ENCODE results near the gene LRRC72. TPM values are rescaled to one million over a fixed set of nuclear protein-coding genes. Genes with fewer than 3 reads are reported as not detected.

Gene LRRC72
- total and polyA plus RNA-seq, 8 donors: not detected

DNA sequence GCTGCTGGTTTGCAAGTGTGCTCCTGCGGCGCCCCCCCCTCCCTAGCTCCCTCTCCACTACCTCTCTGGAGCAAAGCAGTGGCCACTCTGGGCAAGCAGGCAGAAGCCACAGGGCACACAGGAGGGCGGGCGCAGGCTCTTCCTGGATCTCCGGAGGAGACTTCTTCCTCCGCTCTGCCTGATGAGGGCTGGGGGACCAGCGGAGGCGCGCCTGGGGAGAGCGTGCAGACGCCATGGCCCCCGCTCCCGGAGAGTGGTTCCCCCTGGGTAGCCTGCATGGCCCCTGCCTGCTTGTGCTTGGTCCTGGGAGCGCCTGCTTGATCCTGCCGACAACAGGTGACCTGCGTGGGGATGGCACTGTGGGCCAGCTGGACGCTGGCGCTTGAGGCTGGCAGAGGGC lies 89.9 kb downstream of the LRRC72 start:
- Histone ChIP-seq H3K27ac (no peak overlapping the region), H3K9me3 (no peaks in the 10 kb centered on the region), H3K36me3 (peaks cover 0 to 31% of the 10 kb centered on the region in 2 donors), H3K27me3 (no peaks in the 10 kb centered on the region), H3K4me1 (no peaks in the 10 kb centered on the region), H3K4me3 (no peak overlapping the region)
- DNase-seq: peak in 1 of 4 donors; percentile 73
- intact Hi-C loops (cut with DNase I): no loop called here
- TF ChIP-seq, protein P1, sequence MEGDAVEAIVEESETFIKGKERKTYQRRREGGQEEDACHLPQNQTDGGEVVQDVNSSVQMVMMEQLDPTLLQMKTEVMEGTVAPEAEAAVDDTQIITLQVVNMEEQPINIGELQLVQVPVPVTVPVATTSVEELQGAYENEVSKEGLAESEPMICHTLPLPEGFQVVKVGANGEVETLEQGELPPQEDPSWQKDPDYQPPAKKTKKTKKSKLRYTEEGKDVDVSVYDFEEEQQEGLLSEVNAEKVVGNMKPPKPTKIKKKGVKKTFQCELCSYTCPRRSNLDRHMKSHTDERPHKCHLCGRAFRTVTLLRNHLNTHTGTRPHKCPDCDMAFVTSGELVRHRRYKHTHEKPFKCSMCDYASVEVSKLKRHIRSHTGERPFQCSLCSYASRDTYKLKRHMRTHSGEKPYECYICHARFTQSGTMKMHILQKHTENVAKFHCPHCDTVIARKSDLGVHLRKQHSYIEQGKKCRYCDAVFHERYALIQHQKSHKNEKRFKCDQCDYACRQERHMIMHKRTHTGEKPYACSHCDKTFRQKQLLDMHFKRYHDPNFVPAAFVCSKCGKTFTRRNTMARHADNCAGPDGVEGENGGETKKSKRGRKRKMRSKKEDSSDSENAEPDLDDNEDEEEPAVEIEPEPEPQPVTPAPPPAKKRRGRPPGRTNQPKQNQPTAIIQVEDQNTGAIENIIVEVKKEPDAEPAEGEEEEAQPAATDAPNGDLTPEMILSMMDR (IDR thresholded peaks at IDR 0.05): no peak
- ATAC-seq: no peak

DNA sequence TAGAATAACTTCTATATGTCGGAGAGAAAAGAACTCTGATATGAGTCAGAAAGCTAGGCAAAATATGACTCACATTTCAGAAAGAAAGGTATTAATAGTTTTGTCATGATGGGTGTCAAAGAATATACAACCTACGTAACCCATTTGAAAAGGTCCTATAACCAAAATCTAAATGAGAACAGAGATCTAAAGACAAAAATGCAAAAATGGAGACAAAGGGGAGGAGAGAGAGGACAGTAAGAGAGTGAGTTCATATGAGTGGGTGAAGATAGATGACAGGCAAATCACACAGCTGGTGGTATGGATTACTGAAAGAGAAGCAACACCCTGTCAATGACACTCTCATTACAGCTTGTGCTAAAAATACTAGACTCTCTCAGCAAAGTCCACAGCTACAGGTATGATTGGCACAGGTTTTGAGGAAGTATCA lies 93.4 kb downstream of the LRRC72 start:
- no peak overlapping the region for H3K27ac ChIP-seq
- no peak for ATAC-seq
- H3K36me3 ChIP-seq: peaks cover 0 to 33% of the 10 kb centered on the region in 2 donors

DNA sequence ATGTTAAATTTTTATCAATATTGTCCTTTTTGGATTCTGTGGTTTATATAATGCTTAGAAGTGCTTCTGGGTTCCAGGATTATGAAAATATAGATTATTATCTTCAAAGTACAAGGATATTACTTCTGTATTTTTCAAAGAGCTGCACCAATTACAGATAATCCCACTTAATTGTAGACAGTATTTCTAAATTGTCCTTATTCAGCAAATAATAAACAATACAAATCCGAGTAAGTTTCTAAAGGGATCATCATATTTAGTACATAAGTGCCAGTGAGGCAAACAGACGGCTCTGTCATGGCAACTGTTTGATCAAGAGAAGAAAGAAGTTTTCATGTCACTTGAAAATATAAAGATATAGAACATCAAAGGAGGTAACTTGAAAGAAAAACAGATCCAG lies 99.8 kb downstream of the LRRC72 start:
- DNase-seq (no peak), ATAC-seq (no peak)
- intact Hi-C loops (cut with DNase I): no loop called here
- no peak overlapping the region for H3K4me3 ChIP-seq
- no peaks in the 10 kb centered on the region for H3K4me1 ChIP-seq
- TF ChIP-seq, protein P1 (IDR thresholded peaks at IDR 0.05): no peak
- H3K36me3 ChIP-seq: peaks cover 0 to 18% of the 10 kb centered on the region in 2 donors
- no peak overlapping the region for H3K27ac ChIP-seq
- no peaks in the 10 kb centered on the region for H3K27me3 ChIP-seq
- no peaks in the 10 kb centered on the region for H3K9me3 ChIP-seq

More for the DNA sequence above, 93.4 kb downstream of the LRRC72 start:
- Histone ChIP-seq H3K4me3 (no peak overlapping the region), H3K4me1 (no peaks in the 10 kb centered on the region), H3K9me3 (no peaks in the 10 kb centered on the region), H3K27me3 (no peaks in the 10 kb centered on the region)
- no peak for DNase-seq
- TF ChIP-seq, protein P1 (IDR thresholded peaks at IDR 0.05): no peak
- intact Hi-C loops (cut with DNase I): no loop called here

DNA sequence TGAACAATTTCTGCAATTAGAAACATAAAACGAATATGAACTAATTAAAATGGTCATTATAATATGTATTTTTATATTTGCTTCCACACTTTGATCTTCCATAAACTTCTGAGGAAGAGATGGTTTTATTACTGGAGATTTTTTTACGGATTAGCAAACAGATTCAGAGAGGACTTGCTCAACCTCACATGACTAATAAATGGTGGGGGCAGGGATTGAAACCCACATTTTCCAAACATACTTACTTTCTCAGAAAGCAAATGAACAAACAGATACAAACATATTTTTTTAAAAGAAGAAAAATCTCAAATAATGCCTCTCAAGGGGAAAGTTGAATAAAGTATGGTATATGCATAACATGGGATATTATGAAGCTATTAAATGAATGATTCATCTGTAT lies 100.6 kb downstream of the LRRC72 start:
- Histone ChIP-seq H3K27ac (no peak overlapping the region), H3K9me3 (no peaks in the 10 kb centered on the region), H3K27me3 (no peaks in the 10 kb centered on the region), H3K36me3 (peaks cover 0 to 9% of the 10 kb centered on the region in 2 donors), H3K4me3 (no peak overlapping the region), H3K4me1 (no peaks in the 10 kb centered on the region)
- no peak for DNase-seq
- TF ChIP-seq, protein P1 (IDR thresholded peaks at IDR 0.05): no peak
- intact Hi-C loops (cut with DNase I): no loop called here
- no peak for ATAC-seq

DNA sequence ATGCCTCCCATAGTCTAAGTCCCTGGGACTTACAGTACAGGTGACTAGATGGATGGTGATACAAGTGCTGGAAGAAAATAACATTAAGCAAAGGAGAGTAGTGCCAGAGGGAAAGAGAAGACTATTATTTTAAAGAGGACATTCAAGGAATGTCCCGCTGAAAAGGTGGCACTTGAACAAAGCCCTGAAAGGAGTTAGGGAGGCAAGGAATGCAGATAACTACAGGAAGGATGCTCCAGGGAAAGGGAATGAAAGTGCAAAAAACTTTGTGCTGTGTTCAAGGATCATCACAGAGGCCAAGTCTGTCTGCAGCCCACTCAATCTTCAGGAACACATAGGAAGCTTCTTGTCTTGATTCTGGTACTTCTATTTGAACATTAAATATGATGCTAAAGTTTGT lies 104.0 kb downstream of the LRRC72 start:
- no peak for DNase-seq
- TF ChIP-seq, protein P1 (IDR thresholded peaks at IDR 0.05): no peak
- Histone ChIP-seq H3K9me3 (no peaks in the 10 kb centered on the region), H3K27ac (no peak overlapping the region), H3K36me3 (peaks cover 0 to 3% of the 10 kb centered on the region in 2 donors), H3K27me3 (no peaks in the 10 kb centered on the region), H3K4me3 (no peak overlapping the region), H3K4me1 (peaks cover 0 to 14% of the 10 kb centered on the region in 2 donors)
- intact Hi-C loops (cut with DNase I): no loop called here
- ATAC-seq: no peak

Other genes starting within 250 kb of the LRRC72 start
- 1 to 10 TPM; 2.1 to 3.6 TPM for gene CRPPA, start 105.3 kb upstream of the LRRC72 start, total RNA-seq
- gene CRPPA, start 105.3 kb upstream of the LRRC72 start, polyA plus RNA-seq (ENCODE audit: insufficient read length in 6 of 6): 1 to 10 TPM; 2.9 to 4.2 (median 3.3) TPM
- gene SOSTDC1, start 61.1 kb upstream of the LRRC72 start, total RNA-seq: 1 to 10 TPM; 8.8 to 9.2 TPM
- gene SOSTDC1, start 61.1 kb upstream of the LRRC72 start, polyA plus RNA-seq (ENCODE audit: insufficient read length in 6 of 6): 10 to 100 TPM; 21.3 to 33.0 (median 29.3) TPM
- gene ANKMY2, start 118.9 kb downstream of the LRRC72 start, total RNA-seq: 10 to 100 TPM; 11.8 to 12.2 TPM
- gene ANKMY2, start 118.9 kb downstream of the LRRC72 start, polyA plus RNA-seq (ENCODE audit: insufficient read length in 6 of 6): 10 to 100 TPM; 31.8 to 40.7 (median 36.4) TPM
- gene BZW2, start 119.4 kb downstream of the LRRC72 start, total RNA-seq: 10 to 100 TPM; 39.7 to 50.8 TPM
- gene BZW2, start 119.4 kb downstream of the LRRC72 start, polyA plus RNA-seq (ENCODE audit: insufficient read length in 6 of 6): 10 to 100 TPM; 71.6 to 88.9 (median 81.2) TPM
- gene TSPAN13, start 226.9 kb downstream of the LRRC72 start, total RNA-seq: 100 to 1,000 TPM; 121 to 266 TPM
- gene TSPAN13, start 226.9 kb downstream of the LRRC72 start, polyA plus RNA-seq (ENCODE audit: insufficient read length in 6 of 6): 100 to 1,000 TPM; 112 to 151 (median 136) TPM

All from left lung (tissue), 10 donors.